ENCODE data around the gene STXBP3. TPM values are rescaled to one million over a fixed set of nuclear protein-coding genes. Genes with fewer than 3 reads are reported as not detected.

The STXBP3 gene
- total RNA-seq, 1 donor: 78.7 TPM

DNA sequence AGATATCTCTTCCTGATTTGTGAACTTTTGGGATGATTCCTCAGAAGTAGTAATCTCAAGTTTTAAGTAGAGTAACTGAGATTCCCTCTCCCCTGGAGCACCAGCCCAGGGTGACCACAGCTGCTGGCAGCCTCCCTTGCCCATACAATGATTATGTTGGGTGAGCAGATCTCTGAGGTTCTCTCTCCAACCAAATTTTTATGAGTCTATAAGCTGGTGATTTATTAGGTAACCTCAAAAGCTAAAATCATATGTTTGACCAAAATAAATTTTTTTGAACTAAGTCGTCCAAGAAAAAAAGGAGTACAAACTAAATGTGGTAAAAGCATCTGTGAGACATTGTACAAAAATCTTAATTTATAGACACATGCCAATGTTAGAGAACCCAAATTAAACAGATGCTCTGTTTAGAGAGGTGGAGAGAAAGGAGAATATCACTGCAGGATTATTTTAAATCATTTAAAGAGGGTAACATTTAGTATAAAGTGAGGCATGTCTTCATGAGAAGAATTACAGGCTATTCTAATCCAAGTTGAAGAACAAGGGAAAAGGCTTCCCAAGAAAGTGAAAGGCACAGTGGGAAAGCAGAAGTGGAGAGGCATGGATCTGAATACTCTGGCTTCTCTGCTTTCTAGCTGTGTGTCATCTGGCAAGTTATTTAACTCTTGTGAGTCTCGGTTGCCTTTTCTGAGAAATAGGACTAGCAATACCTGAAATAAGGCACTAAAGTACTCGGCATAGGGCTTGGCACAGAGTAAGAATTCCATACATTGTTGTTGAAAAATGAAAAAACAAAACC, 107.9 kb downstream of the STXBP3 start:
- H3K4me3 ChIP-seq (ENCODE audit: low read depth, low read length): no peak overlapping the region
- no peak for DNase-seq (ENCODE audit: low read depth)
- TF ChIP-seq, protein P1, sequence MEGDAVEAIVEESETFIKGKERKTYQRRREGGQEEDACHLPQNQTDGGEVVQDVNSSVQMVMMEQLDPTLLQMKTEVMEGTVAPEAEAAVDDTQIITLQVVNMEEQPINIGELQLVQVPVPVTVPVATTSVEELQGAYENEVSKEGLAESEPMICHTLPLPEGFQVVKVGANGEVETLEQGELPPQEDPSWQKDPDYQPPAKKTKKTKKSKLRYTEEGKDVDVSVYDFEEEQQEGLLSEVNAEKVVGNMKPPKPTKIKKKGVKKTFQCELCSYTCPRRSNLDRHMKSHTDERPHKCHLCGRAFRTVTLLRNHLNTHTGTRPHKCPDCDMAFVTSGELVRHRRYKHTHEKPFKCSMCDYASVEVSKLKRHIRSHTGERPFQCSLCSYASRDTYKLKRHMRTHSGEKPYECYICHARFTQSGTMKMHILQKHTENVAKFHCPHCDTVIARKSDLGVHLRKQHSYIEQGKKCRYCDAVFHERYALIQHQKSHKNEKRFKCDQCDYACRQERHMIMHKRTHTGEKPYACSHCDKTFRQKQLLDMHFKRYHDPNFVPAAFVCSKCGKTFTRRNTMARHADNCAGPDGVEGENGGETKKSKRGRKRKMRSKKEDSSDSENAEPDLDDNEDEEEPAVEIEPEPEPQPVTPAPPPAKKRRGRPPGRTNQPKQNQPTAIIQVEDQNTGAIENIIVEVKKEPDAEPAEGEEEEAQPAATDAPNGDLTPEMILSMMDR (IDR thresholded peaks at IDR 0.05; ENCODE audit: insufficient read depth, low read length): no peak

GRCh38 chr1:108856994-108857393, 110.5 kb downstream of the STXBP3 start, which contains the start of gene AKNAD1:
AKNAD1 (minus strand) TSS chr1:108857094; CDS start chr1:108852664, 4,430 bp downstream.
- DNase-seq (ENCODE audit: low read depth): no peak
- TF ChIP-seq, protein P1 (IDR thresholded peaks at IDR 0.05; ENCODE audit: insufficient read depth, low read length): no peak

GRCh38 chr1:108858230-108858950, 111.9 kb downstream of the STXBP3 start:
- TF ChIP-seq, protein P1 (IDR thresholded peaks at IDR 0.05; ENCODE audit: insufficient read depth, low read length): no peak
- H3K4me3 ChIP-seq (ENCODE audit: low read depth, low read length): no peak overlapping the region
- DNase-seq (ENCODE audit: low read depth): no peak

More at GRCh38 chr1:108856994-108857393, 110.5 kb downstream of the STXBP3 start, which contains the start of gene AKNAD1:
- H3K4me3 ChIP-seq (ENCODE audit: low read depth, low read length): no peak within 1 kb of the TSS

Other genes starting within 250 kb of the STXBP3 start
- 37.9 and 51.1 TPM in 2 replicates for gene EEIG2, start 186.6 kb upstream of the STXBP3 start, total RNA-seq (ENCODE audit: low replicate concordance)
- 4.1 and 4.5 TPM in 2 replicates for gene HENMT1, start 85.6 kb upstream of the STXBP3 start, total RNA-seq (ENCODE audit: low replicate concordance)
- 20.0 and 25.2 TPM in 2 replicates for gene PRPF38B, start 54.4 kb upstream of the STXBP3 start, total RNA-seq (ENCODE audit: low replicate concordance)
- gene FNDC7, start 33.8 kb upstream of the STXBP3 start, total RNA-seq (ENCODE audit: low replicate concordance): under 0.01 TPM in 1 of 2 replicates, not detected in the other
- gene AKNAD1, start 110.4 kb downstream of the STXBP3 start, total RNA-seq (ENCODE audit: low replicate concordance): 0.27 TPM in 1 of 2 replicates, not detected in the other
- 13.3 and 60.0 TPM in 2 replicates for gene GPSM2, start 130.3 kb downstream of the STXBP3 start, total RNA-seq (ENCODE audit: low replicate concordance)
- gene CLCC1, start 216.8 kb downstream of the STXBP3 start, total RNA-seq (ENCODE audit: low replicate concordance): 39.6 and 74.1 TPM in 2 replicates